Renal pelvis (tissue), 12 donors: ENCODE measurements around the gene KRT16. TPM values are rescaled to one million over a fixed set of nuclear protein-coding genes. Genes with fewer than 3 reads are reported as not detected.
"Not testable (repeated sequence)": the region's sequence is repeated elsewhere in the genome, so short reads cannot be mapped to it uniquely, and the experiment has no call there.

ENCODE experiments used
- DNase-seq: peaks from one replicate; pipeline ENCODE4 v3.0.0-alpha.2; 2013
- long read RNA-seq, 16 experiments: transcript quantifications; one replicate each; lab custom pipeline, GENCODE V29; 2026
- polyA plus RNA-seq, 3 donors: library from polyadenylated mRNA; unstranded; fragments of 120-200 nt; gene quantifications; one replicate each; pipeline ENCODE4 v1.2.1, GENCODE V29; 2013; ENCODE audit not compliant: insufficient read length in 3 of 3

The KRT16 gene
- polyA plus RNA-seq: not detected
- long read RNA-seq, donor 1: 0 reads
- long read RNA-seq, donor 2: 0 reads
- long read RNA-seq, donor 3: 0 reads
- long read RNA-seq, donor 4: 0 reads
- long read RNA-seq, donor 5: 0 reads
- long read RNA-seq, donor 6: 0 reads
- long read RNA-seq, donor 7: 0 reads
- long read RNA-seq, donor 8: 0 reads
- long read RNA-seq, donor 9: 0 reads
- long read RNA-seq, donor 10: 0 reads
- long read RNA-seq, donor 11: 0 reads
- long read RNA-seq, donor 12: 0 reads
- long read RNA-seq, donor 13: 0 reads
- long read RNA-seq, donor 14: 0 reads
- long read RNA-seq, donor 15: 0 reads
- long read RNA-seq, donor 16: 0 reads

- DNase-seq: not testable (repeated sequence)
Observed at GRCh38 chr17:41612376-41613160, at the start of gene KRT16. TSS of gene KRT16 (minus strand) at chr17:41612767. CDS start at chr17:41612688, 79 bp downstream.

- DNase-seq: no peak
Observed at GRCh38 chr17:41660221-41660711, 47.7 kb upstream of the KRT16 start.

GRCh38 chr17:41659427-41660212, 47.1 kb upstream of the KRT16 start:
- no peak for DNase-seq

GRCh38 chr17:41658846-41659245, 46.3 kb upstream of the KRT16 start:
- no peak for DNase-seq

- no peak for DNase-seq
Observed at GRCh38 chr17:41657936-41658335, 45.4 kb upstream of the KRT16 start.

- no peak for DNase-seq
Observed at GRCh38 chr17:41657176-41657754, 44.7 kb upstream of the KRT16 start.

GRCh38 chr17:41656249-41657023, 43.9 kb upstream of the KRT16 start:
- no peak for DNase-seq

GRCh38 chr17:41655611-41656111, 43.1 kb upstream of the KRT16 start:
- peak; percentile 61 for DNase-seq

GRCh38 chr17:41654678-41655607, 42.4 kb upstream of the KRT16 start:
- DNase-seq: no peak

- no peak for DNase-seq
Observed at GRCh38 chr17:41653892-41654677, 41.5 kb upstream of the KRT16 start.

GRCh38 chr17:41653421-41653820, 40.9 kb upstream of the KRT16 start:
- no peak for DNase-seq

GRCh38 chr17:41652461-41652970, 39.9 kb upstream of the KRT16 start:
- DNase-seq: no peak

- peak; percentile 46 for DNase-seq
Observed at GRCh38 chr17:41651625-41652460, 39.3 kb upstream of the KRT16 start.

- no peak for DNase-seq
Observed at GRCh38 chr17:41650794-41651624, 38.4 kb upstream of the KRT16 start.

GRCh38 chr17:41649923-41650519, 37.5 kb upstream of the KRT16 start:
- DNase-seq: no peak
